Stimulated activated CD8-positive, alpha-beta memory T cell treated with anti-CD3 and anti-CD28 coated beads, Interleukin-4, amount 100 ng/mL, for 1 hour (primary cell): ENCODE results near the gene SLC25A51.

ENCODE experiments used
- DNase-seq, 2 donors: peaks; one replicate each; pipeline ENCODE4 v3.0.0-alpha.2; 2020; ENCODE audit warnings: low read depth in 2 of 2, low spot score in 1 of 2

The SLC25A51 gene

GRCh38 chr9:37839496-37840461 lies 64.1 kb downstream of the SLC25A51 start:
- DNase-seq: no peak
